ENCODE data around the gene PIEZO1. TPM values are rescaled to one million over a fixed set of nuclear protein-coding genes. Genes with fewer than 3 reads are reported as not detected.

The PIEZO1 gene
- total and polyA plus RNA-seq, 9 of the 15 experiments (the other 6 are each of a cell fraction or from before 2014, with no cell fraction given), result 3.6 to 432 (median 131) TPM

GRCh38 chr16:88810166-88810911 lies 25.3 kb upstream of the PIEZO1 start (continued):
- TF ChIP-seq HMGN3 (IDR thresholded peaks at IDR 0.05; ENCODE audit: borderline replicate concordance, extremely low read depth, insufficient read length, low read depth, low read length), result no peak
- TF ChIP-seq RBFOX2 (IDR thresholded peaks at IDR 0.05; ENCODE audit: low read depth, low read length), result peak; percentile 41
- TF ChIP-seq HCFC1 (IDR thresholded peaks at IDR 0.05; ENCODE audit: low read depth, low read length), result peak; percentile 17; the same call in 1 of the 2 replicates
- TF ChIP-seq NRF1 (conservative IDR thresholded peaks at IDR 0.05 in 1 of 2, IDR thresholded peaks at IDR 0.05 in 1 of 2), result peak; percentile 8 to 17; a peak in 1 of 4 replicates
- TF ChIP-seq HNRNPLL (IDR thresholded peaks at IDR 0.05; ENCODE audit: low read depth, low read length, poor library complexity, severe bottlenecking), result no peak
- TF ChIP-seq ZC3H8 (IDR thresholded peaks at IDR 0.05), result no peak
- no peak for TF ChIP-seq TRIM24 (IDR thresholded peaks at IDR 0.05)
- TF ChIP-seq ELF4 (CRISPR knock-in tag; IDR thresholded peaks at IDR 0.05), result no peak
- peak in 1 of 2 experiments; percentile 53; a peak in 1 of 4 replicates for TF ChIP-seq RCOR1 (IDR thresholded peaks at IDR 0.05; ENCODE audit: borderline replicate concordance in 1 of 2, low read depth in 2 of 2, low read length in 2 of 2)
- TF ChIP-seq ZFX (CRISPR knock-in tag; IDR thresholded peaks at IDR 0.05), result no peak
- 0 out of 2 replicates have a peak, but pooled peaks have one; percentile 15 for TF ChIP-seq ZNF316 (IDR thresholded peaks at IDR 0.05)
- TF ChIP-seq NFXL1 (CRISPR knock-in tag; IDR thresholded peaks at IDR 0.05), result no peak
- no peak for TF ChIP-seq HDAC6 (IDR thresholded peaks at IDR 0.05; ENCODE audit: low read depth, low read length)
- TF ChIP-seq E2F5 (CRISPR knock-in tag; IDR thresholded peaks at IDR 0.05), result no peak
- TF ChIP-seq E2F6 (IDR thresholded peaks at IDR 0.05; ENCODE audit: borderline replicate concordance in 1 of 2, extremely low read depth in 1 of 2, insufficient read depth in 1 of 2, insufficient read length in 1 of 2, low read depth in 1 of 2, low read length in 1 of 2, poor library complexity in 1 of 2, severe bottlenecking in 1 of 2), result peak in 1 of 2 experiments; percentile 29
- no peak for TF ChIP-seq EP400 (IDR thresholded peaks at IDR 0.05)
- 0 out of 2 replicates have a peak, but pooled peaks have one; percentile 43 for TF ChIP-seq ARID4B (CRISPR knock-in tag; IDR thresholded peaks at IDR 0.05)
- no peak for TF ChIP-seq ZNF583 (CRISPR knock-in tag; IDR thresholded peaks at IDR 0.05)
- TF ChIP-seq FOXA3 (CRISPR knock-in tag; conservative IDR thresholded peaks at IDR 0.05 in 1 of 2, IDR thresholded peaks at IDR 0.05 in 1 of 2), result no peak
- TF ChIP-seq SAFB2 (IDR thresholded peaks at IDR 0.05; ENCODE audit: borderline replicate concordance, low read depth, low read length, severe bottlenecking), result no peak
- TF ChIP-seq PHF21A (IDR thresholded peaks at IDR 0.05; ENCODE audit: borderline replicate concordance, low read depth), result no peak
- no peak for TF ChIP-seq RBM15 (IDR thresholded peaks at IDR 0.05; ENCODE audit: insufficient read depth, low read length)
